Osteoblast (primary cell): Measurements from ENCODE around the gene RAX. TPM values are rescaled to one million over a fixed set of nuclear protein-coding genes. Genes with fewer than 3 reads are reported as not detected.

Experiments
- DNase-seq: peaks from one replicate; pipeline ENCODE4 v3.0.0; 2011; ENCODE audit warnings: low spot score, mixed read lengths; ENCODE audit not compliant: insufficient read length; ENCODE audit errors: missing footprints
- H2AFZ ChIP-seq: 2 replicates; pipeline ENCODE4 v1.6.0; 2011; ENCODE audit warnings: mild to moderate bottlenecking, low read length
- H3K27ac ChIP-seq: 2 replicates; pipeline ENCODE4 v1.5.1; 2011; ENCODE audit warnings: mild to moderate bottlenecking, low read depth, low read length, moderate library complexity
- H3K27me3 ChIP-seq: 2 replicates; pipeline ENCODE4 v1.6.0; 2012; ENCODE audit warnings: mild to moderate bottlenecking, control low read depth, inconsistent platforms, low read length, moderate library complexity; ENCODE audit not compliant: insufficient read depth
- H3K36me3 ChIP-seq: 2 replicates; pipeline ENCODE4 v1.5.1; 2011; ENCODE audit warnings: mild to moderate bottlenecking, low read length, control low read depth, moderate library complexity; ENCODE audit not compliant: insufficient read depth
- H3K4me1 ChIP-seq: 2 replicates; pipeline ENCODE4 v1.5.1; 2011; ENCODE audit warnings: mild to moderate bottlenecking, low read length, control low read depth, moderate library complexity; ENCODE audit not compliant: insufficient read depth
- H3K4me2 ChIP-seq: 2 replicates; pipeline ENCODE4 v1.6.0; 2011; ENCODE audit warnings: mild to moderate bottlenecking, low read length; ENCODE audit not compliant: insufficient read depth
- H3K4me3 ChIP-seq: fragments of 200-600 bp; sonication (generic); 3 replicates; pipeline ENCODE4 v1.5.1; 2012; ENCODE audit warnings: mild to moderate bottlenecking, low read length, inconsistent platforms; ENCODE audit not compliant: insufficient read depth
- H3K79me2 ChIP-seq: 2 replicates; pipeline ENCODE4 v1.6.0; 2012; ENCODE audit warnings: mild to moderate bottlenecking, low read length, control low read depth, inconsistent platforms; ENCODE audit not compliant: insufficient read depth
- H3K9me3 ChIP-seq: 2 replicates; pipeline ENCODE4 v1.5.1; 2011; ENCODE audit warnings: low read depth, low read length, control low read depth
- H4K20me1 ChIP-seq: 2 replicates; pipeline ENCODE4 v1.6.0; 2012; ENCODE audit warnings: mild to moderate bottlenecking, low read length, control low read depth; ENCODE audit not compliant: insufficient read depth
- total RNA-seq: library from RNA; depleted of rRNA; stranded (reverse); fragments of >200 nt; gene quantifications from 2 replicates; pipeline ENCODE4 v1.2.3, GENCODE V29; 2012
- TF ChIP-seq, protein P1 (sequence below): IDR thresholded peaks from 2 replicates; pipeline ENCODE4 v1.5.1; 2011; ENCODE audit warnings: mild to moderate bottlenecking, low read depth, low read length, moderate library complexity; ENCODE audit errors: extremely low read depth

The RAX gene
- total RNA-seq, 1 donor = not detected

DNA sequence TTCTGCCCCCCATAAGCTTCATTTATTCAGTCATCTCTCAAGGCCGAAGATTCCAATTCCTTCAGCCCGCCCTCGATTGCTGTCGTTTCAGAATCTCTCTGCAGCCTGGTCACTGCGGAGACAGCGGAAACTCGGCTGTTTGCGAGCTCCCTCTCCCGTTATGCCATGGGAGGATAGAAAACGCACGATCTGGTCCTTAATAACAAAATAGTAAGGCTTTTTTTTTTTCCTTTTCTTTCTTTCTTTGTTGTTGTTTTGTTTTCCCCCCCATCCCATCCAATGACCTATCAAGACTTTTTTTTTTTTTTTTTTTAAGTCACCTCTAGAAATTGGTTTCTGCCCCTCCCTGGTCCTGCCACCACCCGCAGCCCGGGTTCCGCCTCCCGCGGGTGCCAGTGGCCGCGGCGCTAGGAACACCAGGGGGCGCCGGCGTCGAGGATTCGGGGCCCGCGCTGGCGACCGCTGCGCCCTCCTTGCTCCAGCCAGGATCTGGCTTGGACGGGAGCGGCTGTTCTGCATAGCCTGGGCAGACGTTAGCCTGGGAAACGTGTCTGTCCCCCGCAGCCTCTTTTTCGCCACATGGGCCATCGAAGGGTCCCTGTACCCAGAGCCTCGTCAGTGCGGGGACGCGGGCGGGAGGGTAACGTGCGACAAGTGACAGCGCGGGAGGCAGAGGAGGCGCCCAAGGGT lies 35.1 kb upstream of the RAX start:
- Histone ChIP-seq H3K4me2 (peak overlapping the region; percentile 83), H3K27ac (no peak overlapping the region), H3K4me1 (peaks cover 3% of the 10 kb centered on the region), H3K36me3 (no peaks in the 10 kb centered on the region), H2AFZ (peak overlapping the region; percentile 74), H3K4me3 (peak overlapping the region; percentile 55), H4K20me1 (no peaks in the 10 kb centered on the region), H3K27me3 (peaks cover 79% of the 10 kb centered on the region), H3K9me3 (no peaks in the 10 kb centered on the region), H3K79me2 (no peaks in the 10 kb centered on the region)
- TF ChIP-seq, protein P1, sequence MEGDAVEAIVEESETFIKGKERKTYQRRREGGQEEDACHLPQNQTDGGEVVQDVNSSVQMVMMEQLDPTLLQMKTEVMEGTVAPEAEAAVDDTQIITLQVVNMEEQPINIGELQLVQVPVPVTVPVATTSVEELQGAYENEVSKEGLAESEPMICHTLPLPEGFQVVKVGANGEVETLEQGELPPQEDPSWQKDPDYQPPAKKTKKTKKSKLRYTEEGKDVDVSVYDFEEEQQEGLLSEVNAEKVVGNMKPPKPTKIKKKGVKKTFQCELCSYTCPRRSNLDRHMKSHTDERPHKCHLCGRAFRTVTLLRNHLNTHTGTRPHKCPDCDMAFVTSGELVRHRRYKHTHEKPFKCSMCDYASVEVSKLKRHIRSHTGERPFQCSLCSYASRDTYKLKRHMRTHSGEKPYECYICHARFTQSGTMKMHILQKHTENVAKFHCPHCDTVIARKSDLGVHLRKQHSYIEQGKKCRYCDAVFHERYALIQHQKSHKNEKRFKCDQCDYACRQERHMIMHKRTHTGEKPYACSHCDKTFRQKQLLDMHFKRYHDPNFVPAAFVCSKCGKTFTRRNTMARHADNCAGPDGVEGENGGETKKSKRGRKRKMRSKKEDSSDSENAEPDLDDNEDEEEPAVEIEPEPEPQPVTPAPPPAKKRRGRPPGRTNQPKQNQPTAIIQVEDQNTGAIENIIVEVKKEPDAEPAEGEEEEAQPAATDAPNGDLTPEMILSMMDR = peak; percentile 66
- peak; percentile 96 for DNase-seq

DNA sequence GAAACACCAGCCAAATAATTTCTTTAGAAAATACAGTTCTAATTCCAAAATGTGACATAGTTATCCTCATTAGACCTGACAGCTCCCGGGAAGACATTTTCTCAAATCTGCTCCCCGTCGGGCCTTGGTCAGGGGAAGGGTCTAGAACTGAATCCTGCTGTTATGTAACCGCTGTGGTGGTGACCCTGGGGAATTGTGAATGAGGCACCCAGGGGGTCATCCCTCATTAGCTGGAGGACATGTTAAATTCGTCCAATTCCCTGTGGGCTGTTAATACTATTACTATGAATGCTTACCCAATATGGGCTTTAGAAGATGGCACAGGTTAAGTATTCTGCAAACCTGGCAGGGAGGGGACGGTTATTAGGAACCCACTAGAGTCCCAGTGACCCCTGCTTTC lies 33.4 kb upstream of the RAX start:
- Histone ChIP-seq H3K9me3 (no peaks in the 10 kb centered on the region), H3K27ac (no peak overlapping the region), H2AFZ (no peak overlapping the region), H4K20me1 (no peaks in the 10 kb centered on the region), H3K36me3 (no peaks in the 10 kb centered on the region), H3K4me2 (no peak overlapping the region), H3K79me2 (no peaks in the 10 kb centered on the region), H3K27me3 (peaks cover 74% of the 10 kb centered on the region), H3K4me3 (no peak overlapping the region), H3K4me1 (peaks cover 3% of the 10 kb centered on the region)
- TF ChIP-seq, protein P1 = no peak
- no peak for DNase-seq

- H3K36me3 ChIP-seq = no peaks in the 10 kb centered on the region
- no peak overlapping the region for H2AFZ ChIP-seq
- H3K4me1 ChIP-seq = peaks cover 3% of the 10 kb centered on the region
- no peak for DNase-seq
- no peak overlapping the region for H3K4me3 ChIP-seq
- peaks cover 61% of the 10 kb centered on the region for H3K27me3 ChIP-seq
- H3K27ac ChIP-seq = no peak overlapping the region
- H3K9me3 ChIP-seq = no peaks in the 10 kb centered on the region
- H4K20me1 ChIP-seq = no peaks in the 10 kb centered on the region
- no peak overlapping the region for H3K4me2 ChIP-seq
- TF ChIP-seq, protein P1 = no peak
- no peaks in the 10 kb centered on the region for H3K79me2 ChIP-seq
These were observed 32.0 kb upstream of the RAX start for GRCh38 chr18:59305295-59305694.

GRCh38 chr18:59303656-59304195 lies 30.5 kb upstream of the RAX start:
- Histone ChIP-seq H3K79me2 (no peaks in the 10 kb centered on the region), H3K4me3 (no peak overlapping the region), H3K9me3 (no peaks in the 10 kb centered on the region), H3K27ac (no peak overlapping the region), H3K27me3 (peaks cover 58% of the 10 kb centered on the region), H2AFZ (no peak overlapping the region), H3K4me1 (peaks cover 3% of the 10 kb centered on the region), H3K4me2 (no peak overlapping the region), H3K36me3 (no peaks in the 10 kb centered on the region), H4K20me1 (no peaks in the 10 kb centered on the region)
- TF ChIP-seq, protein P1 = no peak
- no peak for DNase-seq
